Left ventricle myocardium superior (tissue), 1 donor: Measurements from ENCODE around the gene WWP2. TPM values are rescaled to one million over a fixed set of nuclear protein-coding genes. Genes with fewer than 3 reads are reported as not detected.

Source experiments
- microRNA-seq: library from miRNA; unstranded; fragments of <30 nt; microRNA quantifications from one replicate; pipeline ENCODE4 v1.2.0, GENCODE V29; 2020; ENCODE audit warnings: borderline number of aligned reads
- total RNA-seq: library from RNA; stranded (reverse); fragmentation: NEBNext Ultra II Directional; extraction: Animal tissue kit (Norgen Biotek cat#: 25700); gene quantifications from one replicate; pipeline ENCODE4 v1.2.1, GENCODE V29; 2021
- donor health status: DM: no; HTN: yes; CAD: no; lungs with severe emphysema.

The WWP2 gene
- total RNA-seq, 1 donor from 2014 or later: 17.2 TPM

Small RNA genes within 50 kb of the gene (microRNA-seq; reads per million reads assigned to microRNA genes)
- 2,913 reads per million, percentile 86 among the genes with 10 or more reads in this experiment for gene MIR140

Other genes starting within 250 kb of the WWP2 start
- 14.3 TPM for gene NFAT5, start 196.4 kb upstream of the WWP2 start, total RNA-seq
- 36.2 TPM for gene NQO1, start 35.8 kb upstream of the WWP2 start, total RNA-seq
- gene NOB1, start 7.4 kb upstream of the WWP2 start, total RNA-seq: 16.8 TPM
- 0.27 TPM for gene CLEC18A, start 189.0 kb downstream of the WWP2 start, total RNA-seq